K562 (cell line): Measurements from ENCODE around the gene THRSP. TPM values are rescaled to one million over a fixed set of nuclear protein-coding genes. Genes with fewer than 3 reads are reported as not detected.
A peak's percentile ranks its signal among the peaks of the same experiment; 100 is the strongest.

Source experiments
- ARNT ChIP-seq, 2 experiments: fragments of 450-650 bp; IDR thresholded peaks; 2 replicates each; pipeline ENCODE4 v1.6.1; 2016; ENCODE audit warnings: mild to moderate bottlenecking in 1 of 2
- E2F3 ChIP-seq: fragments of 250-450 bp; sonication (Bioruptor Pico); IDR thresholded peaks from 2 replicates; pipeline ENCODE4 v1.4.0; 2020; ENCODE audit warnings: mild to moderate bottlenecking
- ETV5 ChIP-seq: sonication (generic); formaldehyde crosslinking; IDR thresholded peaks from 2 replicates; pipeline ENCODE4 v1.4.0; 2020; ENCODE audit warnings: low read depth, mild to moderate bottlenecking, missing genetic modification reagents
- ETV6 ChIP-seq, 3 experiments: fragments of 150-350 bp in 1 of 3; sonication (generic) in 1 of 3; formaldehyde crosslinking in 1 of 3; IDR thresholded peaks; 2 replicates each; pipeline versions ENCODE4 v1.6.1 to v1.8.0; 2014 to 2022; ENCODE audit warnings: borderline replicate concordance in 2 of 3, low read depth in 2 of 3, antibody characterized with exemption in 1 of 3, low read length in 1 of 3, mild to moderate bottlenecking in 1 of 3, missing genetic modification reagents in 1 of 3
- GTF2F1 ChIP-seq: IDR thresholded peaks from 2 replicates; pipeline ENCODE4 v1.6.1; 2011; ENCODE audit warnings: low read depth, low read length, improper control_type of control experiment
- HSF4 ChIP-seq: fragments of 250-450 bp; sonication (Bioruptor Pico); IDR thresholded peaks from 2 replicates; pipeline ENCODE4 v2.1.2; 2022; ENCODE audit warnings: mild to moderate bottlenecking, moderate library complexity, borderline replicate concordance
- JUN ChIP-seq, 2 experiments: sonication (generic) in 1 of 2; formaldehyde crosslinking in 1 of 2; IDR thresholded peaks; 2 replicates each; pipeline versions ENCODE4 v1.6.1 to v1.8.0; 2012 to 2022; ENCODE audit warnings: borderline replicate concordance in 2 of 2, mild to moderate bottlenecking in 2 of 2, improper control_type of control experiment in 1 of 2, low read depth in 1 of 2, low read length in 1 of 2, missing genetic modification reagents in 1 of 2
- SAP30 ChIP-seq: fragments of 200-600 bp; sonication (generic); IDR thresholded peaks from 2 replicates; pipeline ENCODE4 v1.6.1; 2012; ENCODE audit warnings: borderline replicate concordance, low read depth, mild to moderate bottlenecking, moderate library complexity, low read length, control low read depth, inconsistent platforms; ENCODE audit not compliant: insufficient read depth, poor library complexity, severe bottlenecking
- SMARCA4 ChIP-seq: fragments of 450-650 bp; IDR thresholded peaks from 2 replicates; pipeline ENCODE4 v1.6.1; 2016
- STAT5A ChIP-seq: IDR thresholded peaks from 2 replicates; pipeline ENCODE4 v1.6.1; 2012; ENCODE audit warnings: low read length, inconsistent platforms, borderline replicate concordance
- ZFP30 ChIP-seq: fragments of 250-450 bp; sonication (Bioruptor Pico); IDR thresholded peaks from 2 replicates; pipeline ENCODE4 v1.8.0; 2022; ENCODE audit warnings: moderate library complexity, mild to moderate bottlenecking, inconsistent platforms, borderline replicate concordance
- ZNF3 ChIP-seq: fragments of 250-450 bp; sonication (Bioruptor Pico); IDR thresholded peaks from 2 replicates; pipeline ENCODE4 v1.5.0; 2021; ENCODE audit warnings: mild to moderate bottlenecking, moderate library complexity
- ZNF717 ChIP-seq: fragments of 250-450 bp; sonication (Bioruptor Pico); IDR thresholded peaks from 2 replicates; pipeline ENCODE4 v1.5.0; 2021
- ZNF764 ChIP-seq: fragments of 250-450 bp; sonication (Bioruptor Pico); IDR thresholded peaks from 2 replicates; pipeline ENCODE4 v1.4.0; 2020; ENCODE audit warnings: low read depth, mild to moderate bottlenecking, moderate library complexity
- ZSCAN29 ChIP-seq: fragments of 450-650 bp; IDR thresholded peaks from 2 replicates; pipeline ENCODE4 v1.6.1; 2017
- polyA plus RNA-seq, 8 experiments: library from polyadenylated mRNA; depleted of rRNA in 4 of 8; stranded (reverse) in 5 of 8; unstranded in 3 of 8; fragments of >200 nt; fragmentation: Nextera tagmentation in 2 of 8; fragmentation: Illumina TruSeq in 1 of 8; extraction: Ambion mirVana in 2 of 8; extraction: Trizol in 1 of 8; gene quantifications; 2 replicates each; pipeline versions ENCODE4 v1.2.1 to v1.2.3, GENCODE V29; 2011 to 2014; ENCODE audit warnings: inconsistent platforms in 1 of 8, missing spikeins in 1 of 8
- total RNA-seq, 7 experiments: library from RNA; depleted of rRNA in 6 of 7; stranded (reverse); fragments of >200 nt in 6 of 7; fragmentation: Illumina TruSeq in 2 of 7; extraction: Trizol in 2 of 7; gene quantifications; 2 replicates each; pipeline versions ENCODE4 v1.2.1 to v1.2.3, GENCODE V29; 2011 to 2021; ENCODE audit warnings: low replicate concordance in 1 of 7
- TF ChIP-seq, protein P1 (sequence below): sonication (generic); formaldehyde crosslinking; IDR thresholded peaks from 2 replicates; pipeline ENCODE4 v1.8.0; 2022; ENCODE audit warnings: missing genetic modification reagents, mild to moderate bottlenecking, borderline replicate concordance
- TF ChIP-seq, protein P2 (sequence below): fragments of 250-450 bp; sonication (Bioruptor Pico); IDR thresholded peaks from 2 replicates; pipeline ENCODE4 v1.8.0; 2022; ENCODE audit warnings: moderate library complexity, mild to moderate bottlenecking, inconsistent platforms
- TF ChIP-seq, protein P3 (sequence below): fragments of 250-450 bp; sonication (Bioruptor Pico); IDR thresholded peaks from 2 replicates; pipeline ENCODE4 v1.4.0; 2020; ENCODE audit warnings: mild to moderate bottlenecking, moderate library complexity
- TF ChIP-seq, protein P4 (sequence below): fragments of 450-650 bp; IDR thresholded peaks from 2 replicates; pipeline ENCODE4 v1.6.1; 2016; ENCODE audit warnings: borderline replicate concordance

THRSP gene
- total and polyA plus RNA-seq, 9 of the 15 experiments (the other 6 are each of a cell fraction or from before 2014, with no cell fraction given), result 0.23 to 0.56 (median 0.31) TPM; not detected in 2

DNA sequence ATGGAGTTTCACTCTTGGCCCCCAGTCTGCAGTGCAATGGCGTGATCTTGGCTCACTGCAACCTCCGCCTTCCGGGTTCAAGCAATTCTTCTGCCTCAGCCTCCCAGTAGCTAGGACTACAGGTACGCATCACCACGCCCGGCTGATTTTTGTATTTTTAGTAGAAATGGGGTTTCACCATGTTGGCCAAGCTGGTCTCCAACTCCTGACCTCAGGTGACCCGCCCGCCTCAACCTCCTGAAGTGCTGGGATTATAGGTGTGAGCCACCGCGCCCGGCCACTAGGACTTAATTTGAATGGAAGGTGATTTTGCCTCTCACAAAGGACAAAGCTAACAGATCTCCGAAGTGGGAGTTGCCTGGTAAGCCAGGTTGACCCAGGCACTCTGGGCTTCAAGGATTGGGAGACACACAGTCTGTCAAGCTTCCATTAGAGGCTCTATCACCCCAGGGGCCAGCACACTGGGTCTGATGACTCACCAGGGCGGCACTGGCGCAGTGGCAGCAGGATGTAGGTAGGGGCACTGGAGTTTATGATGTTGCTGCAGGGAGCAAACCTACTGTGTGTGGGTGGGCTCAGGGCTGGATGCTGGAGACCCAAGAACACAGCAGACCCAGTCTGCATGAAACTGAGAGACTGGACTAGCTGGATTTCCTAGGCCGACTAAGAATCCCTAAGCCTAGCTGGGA is 22.8 kb upstream of the THRSP start (continued):
- TF ChIP-seq, protein P1, sequence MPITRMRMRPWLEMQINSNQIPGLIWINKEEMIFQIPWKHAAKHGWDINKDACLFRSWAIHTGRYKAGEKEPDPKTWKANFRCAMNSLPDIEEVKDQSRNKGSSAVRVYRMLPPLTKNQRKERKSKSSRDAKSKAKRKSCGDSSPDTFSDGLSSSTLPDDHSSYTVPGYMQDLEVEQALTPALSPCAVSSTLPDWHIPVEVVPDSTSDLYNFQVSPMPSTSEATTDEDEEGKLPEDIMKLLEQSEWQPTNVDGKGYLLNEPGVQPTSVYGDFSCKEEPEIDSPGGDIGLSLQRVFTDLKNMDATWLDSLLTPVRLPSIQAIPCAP (CRISPR knock-in tag), result no peak
- TF ChIP-seq, protein P2, sequence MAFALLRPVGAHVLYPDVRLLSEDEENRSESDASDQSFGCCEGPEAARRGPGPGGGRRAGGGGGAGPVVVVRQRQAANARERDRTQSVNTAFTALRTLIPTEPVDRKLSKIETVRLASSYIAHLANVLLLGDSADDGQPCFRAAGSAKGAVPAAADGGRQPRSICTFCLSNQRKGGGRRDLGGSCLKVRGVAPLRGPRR (CRISPR knock-in tag), result no peak
- TF ChIP-seq ARNT (IDR thresholded peaks at IDR 0.05) (no peak), ZNF764 (no peak), ZFP30 (CRISPR knock-in tag) (no peak), ZSCAN29 (no peak), HSF4 (CRISPR knock-in tag) (no peak), SAP30 (no peak), ETV6 (IDR thresholded peaks at IDR 0.05; ENCODE audit: borderline replicate concordance in 1 of 2, low read depth in 2 of 2, low read length in 1 of 2) (no peak), ETV6 (CRISPR knock-in tag; IDR thresholded peaks at IDR 0.05; ENCODE audit: borderline replicate concordance) (no peak), ZNF717 (CRISPR knock-in tag) (no peak), SMARCA4 (peak; percentile 31; the same call in 1 of the 2 replicates), ETV5 (CRISPR knock-in tag) (0 out of 2 replicates have a peak, but pooled peaks have one; percentile 18), E2F3 (CRISPR knock-in tag) (no peak), ZNF3 (CRISPR knock-in tag) (no peak), JUN (IDR thresholded peaks at IDR 0.05; ENCODE audit: borderline replicate concordance, low read depth, low read length) (peak; percentile 64; the same call in 1 of the 2 replicates), JUN (CRISPR knock-in tag; IDR thresholded peaks at IDR 0.05; ENCODE audit: borderline replicate concordance) (no peak), STAT5A (no peak), GTF2F1 (no peak)
- TF ChIP-seq, protein P3, sequence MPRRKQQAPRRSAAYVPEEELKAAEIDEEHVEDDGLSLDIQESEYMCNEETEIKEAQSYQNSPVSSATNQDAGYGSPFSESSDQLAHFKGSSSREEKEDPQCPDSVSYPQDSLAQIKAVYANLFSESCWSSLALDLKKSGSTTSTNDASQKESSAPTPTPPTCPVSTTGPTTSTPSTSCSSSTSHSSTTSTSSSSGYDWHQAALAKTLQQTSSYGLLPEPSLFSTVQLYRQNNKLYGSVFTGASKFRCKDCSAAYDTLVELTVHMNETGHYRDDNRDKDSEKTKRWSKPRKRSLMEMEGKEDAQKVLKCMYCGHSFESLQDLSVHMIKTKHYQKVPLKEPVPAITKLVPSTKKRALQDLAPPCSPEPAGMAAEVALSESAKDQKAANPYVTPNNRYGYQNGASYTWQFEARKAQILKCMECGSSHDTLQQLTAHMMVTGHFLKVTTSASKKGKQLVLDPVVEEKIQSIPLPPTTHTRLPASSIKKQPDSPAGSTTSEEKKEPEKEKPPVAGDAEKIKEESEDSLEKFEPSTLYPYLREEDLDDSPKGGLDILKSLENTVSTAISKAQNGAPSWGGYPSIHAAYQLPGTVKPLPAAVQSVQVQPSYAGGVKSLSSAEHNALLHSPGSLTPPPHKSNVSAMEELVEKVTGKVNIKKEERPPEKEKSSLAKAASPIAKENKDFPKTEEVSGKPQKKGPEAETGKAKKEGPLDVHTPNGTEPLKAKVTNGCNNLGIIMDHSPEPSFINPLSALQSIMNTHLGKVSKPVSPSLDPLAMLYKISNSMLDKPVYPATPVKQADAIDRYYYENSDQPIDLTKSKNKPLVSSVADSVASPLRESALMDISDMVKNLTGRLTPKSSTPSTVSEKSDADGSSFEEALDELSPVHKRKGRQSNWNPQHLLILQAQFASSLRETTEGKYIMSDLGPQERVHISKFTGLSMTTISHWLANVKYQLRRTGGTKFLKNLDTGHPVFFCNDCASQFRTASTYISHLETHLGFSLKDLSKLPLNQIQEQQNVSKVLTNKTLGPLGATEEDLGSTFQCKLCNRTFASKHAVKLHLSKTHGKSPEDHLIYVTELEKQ (CRISPR knock-in tag), result no peak
- TF ChIP-seq, protein P4, sequence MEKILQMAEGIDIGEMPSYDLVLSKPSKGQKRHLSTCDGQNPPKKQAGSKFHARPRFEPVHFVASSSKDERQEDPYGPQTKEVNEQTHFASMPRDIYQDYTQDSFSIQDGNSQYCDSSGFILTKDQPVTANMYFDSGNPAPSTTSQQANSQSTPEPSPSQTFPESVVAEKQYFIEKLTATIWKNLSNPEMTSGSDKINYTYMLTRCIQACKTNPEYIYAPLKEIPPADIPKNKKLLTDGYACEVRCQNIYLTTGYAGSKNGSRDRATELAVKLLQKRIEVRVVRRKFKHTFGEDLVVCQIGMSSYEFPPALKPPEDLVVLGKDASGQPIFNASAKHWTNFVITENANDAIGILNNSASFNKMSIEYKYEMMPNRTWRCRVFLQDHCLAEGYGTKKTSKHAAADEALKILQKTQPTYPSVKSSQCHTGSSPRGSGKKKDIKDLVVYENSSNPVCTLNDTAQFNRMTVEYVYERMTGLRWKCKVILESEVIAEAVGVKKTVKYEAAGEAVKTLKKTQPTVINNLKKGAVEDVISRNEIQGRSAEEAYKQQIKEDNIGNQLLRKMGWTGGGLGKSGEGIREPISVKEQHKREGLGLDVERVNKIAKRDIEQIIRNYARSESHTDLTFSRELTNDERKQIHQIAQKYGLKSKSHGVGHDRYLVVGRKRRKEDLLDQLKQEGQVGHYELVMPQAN, result no peak
